ENCODE measurements around the gene GPC3. TPM values are rescaled to one million over a fixed set of nuclear protein-coding genes. Genes with fewer than 3 reads are reported as not detected.

The GPC3 gene
- polyA plus RNA-seq, 1 of the 3 experiments (the other 2 are of a cell fraction), result 1.4 TPM

DNA sequence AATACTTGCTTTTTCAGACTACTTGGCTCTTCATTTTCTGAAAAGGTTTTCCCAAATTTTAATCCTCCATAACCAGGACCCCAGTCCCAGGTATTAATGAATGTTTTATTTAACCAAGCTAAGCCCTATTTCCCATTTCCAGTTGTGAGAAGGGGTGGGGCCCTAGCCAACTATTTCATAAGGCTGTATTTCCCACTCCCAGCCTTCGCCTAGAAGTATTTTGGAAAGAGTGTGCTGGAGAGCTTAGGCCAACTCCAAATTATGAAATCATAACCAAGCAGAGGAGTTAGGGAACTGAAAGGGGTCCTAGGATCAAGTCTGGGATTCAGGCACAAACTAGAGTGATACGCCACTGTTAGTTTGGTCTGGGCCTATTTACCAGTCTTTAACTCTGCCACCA is 421.7 kb downstream of the GPC3 start:
- Histone ChIP-seq H3K4me3 (ENCODE audit: low read depth in 2 of 2, low read length in 1 of 2) (no peak overlapping the region), H3K4me1 (ENCODE audit: control insufficient read depth in 1 of 2, insufficient read depth in 2 of 2, low read depth in 1 of 2, low read length in 1 of 2) (no peaks in the 10 kb centered on the region), H3K79me2 (ENCODE audit: insufficient read depth) (no peaks in the 10 kb centered on the region), H2AFZ (ENCODE audit: low read depth) (no peak overlapping the region), H3K9ac (no peak overlapping the region), H3K36me3 (replicated peaks in 1 of 2; ENCODE audit: control insufficient read depth in 1 of 2, insufficient read depth in 2 of 2, low read length in 1 of 2) (no peaks in the 10 kb centered on the region), H3K9me3 (no peaks in the 10 kb centered on the region), H3K27me3 (ENCODE audit: insufficient read depth) (no peaks in the 10 kb centered on the region; the same call in 1 of the 2 replicates), H3K9me2 (no peaks in the 10 kb centered on the region), H4K20me1 (ENCODE audit: insufficient read depth) (no peaks in the 10 kb centered on the region), H3F3A (replicated peaks; ENCODE audit: insufficient read depth) (no peaks in the 10 kb centered on the region), H3K4me2 (no peak overlapping the region), H3K27ac (ENCODE audit: low read depth in 2 of 2, low read length in 1 of 2) (no peak overlapping the region)
- TF ChIP-seq, protein P1, sequence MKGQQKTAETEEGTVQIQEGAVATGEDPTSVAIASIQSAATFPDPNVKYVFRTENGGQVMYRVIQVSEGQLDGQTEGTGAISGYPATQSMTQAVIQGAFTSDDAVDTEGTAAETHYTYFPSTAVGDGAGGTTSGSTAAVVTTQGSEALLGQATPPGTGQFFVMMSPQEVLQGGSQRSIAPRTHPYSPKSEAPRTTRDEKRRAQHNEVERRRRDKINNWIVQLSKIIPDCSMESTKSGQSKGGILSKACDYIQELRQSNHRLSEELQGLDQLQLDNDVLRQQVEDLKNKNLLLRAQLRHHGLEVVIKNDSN (IDR thresholded peaks at IDR 0.05; ENCODE audit: borderline replicate concordance, low read depth), result no peak
- TF ChIP-seq RCOR1 (IDR thresholded peaks at IDR 0.05; ENCODE audit: low read length) (no peak), POLR2AphosphoS5 (IDR thresholded peaks at IDR 0.05; ENCODE audit: low read depth, low read length) (no peak), SMC3 (IDR thresholded peaks at IDR 0.05; ENCODE audit: low read depth, low read length) (no peak), TEAD4 (IDR thresholded peaks at IDR 0.05; ENCODE audit: borderline replicate concordance, insufficient read depth) (no peak), MXI1 (IDR thresholded peaks at IDR 0.05; ENCODE audit: low read depth, low read length) (no peak), FOXJ3 (CRISPR knock-in tag; IDR thresholded peaks at IDR 0.05) (no peak), NRF1 (IDR thresholded peaks at IDR 0.05; ENCODE audit: low read depth, low read length) (no peak), FOSL2 (IDR thresholded peaks at IDR 0.05; ENCODE audit: borderline replicate concordance, low read depth) (no peak)
- TF ChIP-seq, protein P2, sequence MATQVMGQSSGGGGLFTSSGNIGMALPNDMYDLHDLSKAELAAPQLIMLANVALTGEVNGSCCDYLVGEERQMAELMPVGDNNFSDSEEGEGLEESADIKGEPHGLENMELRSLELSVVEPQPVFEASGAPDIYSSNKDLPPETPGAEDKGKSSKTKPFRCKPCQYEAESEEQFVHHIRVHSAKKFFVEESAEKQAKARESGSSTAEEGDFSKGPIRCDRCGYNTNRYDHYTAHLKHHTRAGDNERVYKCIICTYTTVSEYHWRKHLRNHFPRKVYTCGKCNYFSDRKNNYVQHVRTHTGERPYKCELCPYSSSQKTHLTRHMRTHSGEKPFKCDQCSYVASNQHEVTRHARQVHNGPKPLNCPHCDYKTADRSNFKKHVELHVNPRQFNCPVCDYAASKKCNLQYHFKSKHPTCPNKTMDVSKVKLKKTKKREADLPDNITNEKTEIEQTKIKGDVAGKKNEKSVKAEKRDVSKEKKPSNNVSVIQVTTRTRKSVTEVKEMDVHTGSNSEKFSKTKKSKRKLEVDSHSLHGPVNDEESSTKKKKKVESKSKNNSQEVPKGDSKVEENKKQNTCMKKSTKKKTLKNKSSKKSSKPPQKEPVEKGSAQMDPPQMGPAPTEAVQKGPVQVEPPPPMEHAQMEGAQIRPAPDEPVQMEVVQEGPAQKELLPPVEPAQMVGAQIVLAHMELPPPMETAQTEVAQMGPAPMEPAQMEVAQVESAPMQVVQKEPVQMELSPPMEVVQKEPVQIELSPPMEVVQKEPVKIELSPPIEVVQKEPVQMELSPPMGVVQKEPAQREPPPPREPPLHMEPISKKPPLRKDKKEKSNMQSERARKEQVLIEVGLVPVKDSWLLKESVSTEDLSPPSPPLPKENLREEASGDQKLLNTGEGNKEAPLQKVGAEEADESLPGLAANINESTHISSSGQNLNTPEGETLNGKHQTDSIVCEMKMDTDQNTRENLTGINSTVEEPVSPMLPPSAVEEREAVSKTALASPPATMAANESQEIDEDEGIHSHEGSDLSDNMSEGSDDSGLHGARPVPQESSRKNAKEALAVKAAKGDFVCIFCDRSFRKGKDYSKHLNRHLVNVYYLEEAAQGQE (IDR thresholded peaks at IDR 0.05; ENCODE audit: low read depth, low read length), result no peak
- TF ChIP-seq, protein P3, sequence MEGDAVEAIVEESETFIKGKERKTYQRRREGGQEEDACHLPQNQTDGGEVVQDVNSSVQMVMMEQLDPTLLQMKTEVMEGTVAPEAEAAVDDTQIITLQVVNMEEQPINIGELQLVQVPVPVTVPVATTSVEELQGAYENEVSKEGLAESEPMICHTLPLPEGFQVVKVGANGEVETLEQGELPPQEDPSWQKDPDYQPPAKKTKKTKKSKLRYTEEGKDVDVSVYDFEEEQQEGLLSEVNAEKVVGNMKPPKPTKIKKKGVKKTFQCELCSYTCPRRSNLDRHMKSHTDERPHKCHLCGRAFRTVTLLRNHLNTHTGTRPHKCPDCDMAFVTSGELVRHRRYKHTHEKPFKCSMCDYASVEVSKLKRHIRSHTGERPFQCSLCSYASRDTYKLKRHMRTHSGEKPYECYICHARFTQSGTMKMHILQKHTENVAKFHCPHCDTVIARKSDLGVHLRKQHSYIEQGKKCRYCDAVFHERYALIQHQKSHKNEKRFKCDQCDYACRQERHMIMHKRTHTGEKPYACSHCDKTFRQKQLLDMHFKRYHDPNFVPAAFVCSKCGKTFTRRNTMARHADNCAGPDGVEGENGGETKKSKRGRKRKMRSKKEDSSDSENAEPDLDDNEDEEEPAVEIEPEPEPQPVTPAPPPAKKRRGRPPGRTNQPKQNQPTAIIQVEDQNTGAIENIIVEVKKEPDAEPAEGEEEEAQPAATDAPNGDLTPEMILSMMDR (IDR thresholded peaks at IDR 0.05), result no peak
- POLR2A ChIA-PET, result no interaction called here
- 23% methylated on average over 2 of the region's 2 CpGs for WGBS (ENCODE audit: low lambda C conversion rate)
- CTCF ChIA-PET, result no interaction called here
- no peak for DNase-seq

DNA sequence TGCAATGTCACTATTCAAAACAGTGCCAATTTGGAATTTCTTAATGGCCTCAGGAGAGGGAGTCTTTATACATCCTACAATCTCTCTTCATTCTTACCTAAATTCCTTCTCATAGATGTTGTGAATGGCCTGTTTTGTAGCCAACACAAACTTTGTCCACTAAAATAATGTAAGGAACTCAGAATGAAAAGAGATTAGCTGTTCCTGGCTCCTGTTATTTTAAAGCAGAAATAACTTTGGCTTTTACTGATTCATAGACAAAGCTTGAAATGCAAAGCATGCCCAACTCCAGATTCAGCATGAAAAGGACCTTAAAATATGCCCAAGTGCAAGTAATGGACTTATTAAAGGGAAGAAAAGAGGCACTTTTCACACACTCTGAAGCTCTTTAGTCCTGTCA is 424.1 kb downstream of the GPC3 start:
- no peak for DNase-seq
- H4K20me1 ChIP-seq (ENCODE audit: insufficient read depth), result no peaks in the 10 kb centered on the region
- H2AFZ ChIP-seq (ENCODE audit: low read depth), result no peak overlapping the region
- no peaks in the 10 kb centered on the region for H3K9me3 ChIP-seq
- H3K27ac ChIP-seq (ENCODE audit: low read depth in 2 of 2, low read length in 1 of 2), result no peak overlapping the region
- ChIA-PET CTCF (interaction anchor here (0.7 kb wide), 1 partner anchor 18 kb away, joined by 3 read pairs; no protein-coding TSS in a partner anchor), POLR2A (no interaction called here)
- H3K4me2 ChIP-seq, result no peak overlapping the region
- no peaks in the 10 kb centered on the region for H3K9me2 ChIP-seq
- H3K4me3 ChIP-seq (ENCODE audit: low read depth in 2 of 2, low read length in 1 of 2), result no peak overlapping the region
- H3F3A ChIP-seq (replicated peaks; ENCODE audit: insufficient read depth), result no peaks in the 10 kb centered on the region
- H3K9ac ChIP-seq, result no peak overlapping the region
- H3K36me3 ChIP-seq (replicated peaks in 1 of 2; ENCODE audit: control insufficient read depth in 1 of 2, insufficient read depth in 2 of 2, low read length in 1 of 2), result no peaks in the 10 kb centered on the region
- no peaks in the 10 kb centered on the region for H3K79me2 ChIP-seq (ENCODE audit: insufficient read depth)
- H3K4me1 ChIP-seq (ENCODE audit: control insufficient read depth in 1 of 2, insufficient read depth in 2 of 2, low read depth in 1 of 2, low read length in 1 of 2), result no peaks in the 10 kb centered on the region
- H3K27me3 ChIP-seq (ENCODE audit: insufficient read depth), result no peaks in the 10 kb centered on the region; the same call in 1 of the 2 replicates
- TF ChIP-seq MEF2A (IDR thresholded peaks at IDR 0.05; ENCODE audit: borderline replicate concordance, low read depth) (no peak), RCOR1 (IDR thresholded peaks at IDR 0.05; ENCODE audit: low read length) (no peak), CHD2 (IDR thresholded peaks at IDR 0.05; ENCODE audit: low read length, partially characterized antibody) (no peak), FOSL2 (IDR thresholded peaks at IDR 0.05; ENCODE audit: borderline replicate concordance, low read depth) (no peak)
- TF ChIP-seq, protein P4, sequence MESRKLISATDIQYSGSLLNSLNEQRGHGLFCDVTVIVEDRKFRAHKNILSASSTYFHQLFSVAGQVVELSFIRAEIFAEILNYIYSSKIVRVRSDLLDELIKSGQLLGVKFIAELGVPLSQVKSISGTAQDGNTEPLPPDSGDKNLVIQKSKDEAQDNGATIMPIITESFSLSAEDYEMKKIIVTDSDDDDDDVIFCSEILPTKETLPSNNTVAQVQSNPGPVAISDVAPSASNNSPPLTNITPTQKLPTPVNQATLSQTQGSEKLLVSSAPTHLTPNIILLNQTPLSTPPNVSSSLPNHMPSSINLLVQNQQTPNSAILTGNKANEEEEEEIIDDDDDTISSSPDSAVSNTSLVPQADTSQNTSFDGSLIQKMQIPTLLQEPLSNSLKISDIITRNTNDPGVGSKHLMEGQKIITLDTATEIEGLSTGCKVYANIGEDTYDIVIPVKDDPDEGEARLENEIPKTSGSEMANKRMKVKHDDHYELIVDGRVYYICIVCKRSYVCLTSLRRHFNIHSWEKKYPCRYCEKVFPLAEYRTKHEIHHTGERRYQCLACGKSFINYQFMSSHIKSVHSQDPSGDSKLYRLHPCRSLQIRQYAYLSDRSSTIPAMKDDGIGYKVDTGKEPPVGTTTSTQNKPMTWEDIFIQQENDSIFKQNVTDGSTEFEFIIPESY (IDR thresholded peaks at IDR 0.05; ENCODE audit: borderline replicate concordance, low read depth), result no peak
- TF ChIP-seq, protein P2 (IDR thresholded peaks at IDR 0.05; ENCODE audit: low read depth, low read length), result no peak

All from SK-N-SH (cell line).